NCI-H526 (cell line): ENCODE data around the gene SLC35D1.

Experiments used
- DNase-seq, 2 experiments: peaks; one replicate each; lab custom pipeline; 2025; lab: John Stamatoyannopoulos, UW

Gene SLC35D1

DNA sequence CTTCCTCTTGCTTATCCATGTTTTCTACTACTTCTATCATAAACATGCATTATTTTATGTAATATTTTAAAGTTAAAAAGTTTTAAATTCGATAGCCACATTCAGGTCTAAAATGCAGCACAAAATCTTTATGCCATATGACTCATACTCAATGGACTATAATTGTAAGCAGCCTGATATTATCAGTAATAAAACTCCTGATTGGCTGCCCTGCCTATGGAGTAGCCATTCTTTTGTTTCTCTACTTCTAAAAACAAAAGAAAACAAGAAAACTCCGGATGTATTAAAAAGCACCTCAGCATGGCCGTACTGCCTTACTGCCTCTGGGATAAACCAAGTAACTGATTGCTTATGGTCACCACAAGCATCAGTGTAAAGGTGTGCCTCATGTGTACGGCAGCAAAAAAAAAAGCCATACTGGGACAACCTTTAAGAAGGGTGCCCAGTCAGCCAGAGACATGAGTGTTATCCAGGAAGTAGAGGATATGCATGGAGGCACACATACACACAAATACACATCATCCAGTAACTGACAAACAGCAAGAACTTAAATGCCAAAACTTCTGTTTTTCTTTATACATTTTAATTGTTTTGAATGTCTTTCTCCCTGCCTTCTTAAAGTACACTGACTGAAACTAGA is 9.2 kb downstream of the SLC35D1 start:
- DNase-seq, result no peak

DNA sequence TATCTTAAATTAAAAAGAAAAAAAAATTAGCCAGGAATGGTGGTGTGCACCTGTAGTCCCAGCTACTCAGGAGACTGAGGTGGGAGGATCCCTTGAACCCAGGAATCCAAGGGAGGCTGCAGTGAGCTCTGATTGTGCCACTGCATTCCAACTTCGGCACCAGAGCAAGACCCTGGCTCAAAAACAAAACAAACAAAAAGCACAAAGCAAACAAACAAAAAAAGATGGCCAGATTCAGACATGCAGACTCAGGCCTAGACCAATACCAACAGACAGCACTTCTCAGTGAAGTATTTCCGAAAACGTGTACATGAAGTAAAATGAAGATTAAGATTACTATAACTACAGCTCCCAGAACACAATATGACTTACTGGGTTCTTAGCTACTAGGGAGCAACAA is 10.6 kb downstream of the SLC35D1 start:
- DNase-seq, result no peak

DNA sequence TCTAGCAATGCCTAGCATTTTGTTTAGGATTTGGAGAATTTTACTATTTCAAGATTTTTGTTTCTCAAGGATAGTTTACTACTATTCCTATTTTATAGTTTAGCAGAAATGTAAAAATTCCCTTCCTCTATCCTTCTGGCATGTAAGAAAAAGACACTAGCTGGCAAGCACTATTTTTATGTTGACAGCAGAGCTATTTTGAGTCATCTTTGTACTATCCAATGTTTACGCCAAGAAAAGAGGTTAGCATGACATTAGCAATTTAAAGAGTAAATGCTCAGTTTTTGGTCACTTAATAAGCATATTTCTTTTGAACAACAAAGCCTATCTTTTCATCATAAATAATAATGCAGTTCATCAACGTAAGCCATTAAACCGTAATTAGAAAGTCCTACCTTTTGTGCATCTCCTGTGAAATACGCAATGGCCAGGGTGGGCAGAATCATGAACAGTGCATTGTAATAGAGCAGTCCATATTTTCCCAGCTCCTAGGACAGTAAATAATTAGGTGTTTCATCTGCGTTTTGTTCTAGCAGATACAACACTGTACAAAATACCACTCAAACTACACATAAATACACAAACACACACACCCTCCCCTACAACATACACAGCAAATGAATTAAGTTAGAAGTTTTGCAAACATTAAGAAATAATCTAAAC is 12.0 kb downstream of the SLC35D1 start:
- no peak for DNase-seq

DNA sequence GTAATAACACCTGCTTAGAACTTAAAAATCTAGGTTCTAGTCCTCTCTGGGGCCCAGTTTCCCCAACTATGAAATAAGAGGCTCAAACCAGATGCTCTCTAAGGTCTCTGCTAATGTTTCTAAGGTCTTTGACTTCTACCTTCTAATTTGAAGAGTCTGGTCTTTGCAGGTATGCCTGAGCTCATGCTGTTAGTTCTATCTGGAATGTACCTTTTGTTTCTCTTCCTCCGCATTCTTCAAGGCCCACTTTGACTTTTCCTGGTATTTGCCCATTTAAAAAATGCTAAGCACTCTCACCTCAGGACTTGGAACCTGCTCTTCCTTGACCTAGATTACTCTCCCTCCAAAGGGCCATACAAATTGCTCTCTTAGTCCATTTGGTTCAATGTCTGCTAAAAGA is 13.5 kb downstream of the SLC35D1 start:
- no peak for DNase-seq

DNA sequence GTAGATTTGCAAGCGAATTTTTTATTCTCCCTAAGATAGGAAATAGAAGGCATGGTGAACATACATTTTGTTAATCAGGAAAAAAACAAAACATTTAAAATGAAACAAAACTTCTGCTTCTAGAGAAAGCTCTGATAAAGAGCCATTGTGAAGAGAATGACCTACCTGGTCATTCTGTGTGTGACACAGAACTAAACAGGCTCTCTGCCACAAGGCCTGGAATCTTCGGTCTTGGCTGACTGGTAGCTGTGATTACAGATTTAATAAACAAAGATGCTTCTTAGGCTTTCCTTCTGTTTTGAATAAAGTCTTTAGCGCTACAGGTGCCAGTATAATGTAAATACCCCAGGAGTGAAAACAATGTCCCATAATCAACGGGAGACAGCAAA is 22.1 kb downstream of the SLC35D1 start:
- no peak for DNase-seq

DNA sequence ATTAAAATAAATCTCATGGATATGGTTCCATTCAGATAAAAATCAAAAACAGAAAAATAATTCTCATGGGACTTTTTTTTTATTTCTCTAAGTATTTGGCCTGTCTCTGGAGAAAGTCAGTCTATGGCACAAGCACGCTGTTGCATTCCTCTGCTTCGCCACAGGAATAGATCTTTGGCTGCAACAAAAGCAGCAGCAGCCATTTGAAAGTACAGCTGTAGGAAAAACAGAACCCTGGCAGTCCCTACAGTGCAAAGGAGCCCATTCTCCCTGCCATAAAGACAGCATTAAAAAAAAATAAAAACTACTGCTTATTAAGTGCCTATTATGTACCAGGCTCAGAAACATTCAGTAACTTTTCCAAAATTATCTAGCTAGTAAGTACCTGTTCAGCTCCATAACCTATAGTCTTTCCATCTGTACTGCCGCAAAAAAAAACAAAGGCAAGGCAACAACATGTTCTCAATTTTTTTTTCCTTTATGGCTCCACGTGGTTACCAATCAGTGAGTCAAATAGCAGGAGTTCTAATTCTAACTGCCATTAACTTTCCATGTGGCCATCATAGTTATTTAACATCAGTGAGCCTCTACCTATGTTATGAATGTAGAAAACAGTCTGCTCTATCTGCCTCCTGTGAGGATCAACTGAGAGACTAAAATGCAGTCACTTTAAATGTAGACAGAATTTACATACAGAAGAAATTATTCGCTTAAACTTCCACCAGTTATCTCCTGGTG is 22.7 kb downstream of the SLC35D1 start:
- no peak for DNase-seq

DNA sequence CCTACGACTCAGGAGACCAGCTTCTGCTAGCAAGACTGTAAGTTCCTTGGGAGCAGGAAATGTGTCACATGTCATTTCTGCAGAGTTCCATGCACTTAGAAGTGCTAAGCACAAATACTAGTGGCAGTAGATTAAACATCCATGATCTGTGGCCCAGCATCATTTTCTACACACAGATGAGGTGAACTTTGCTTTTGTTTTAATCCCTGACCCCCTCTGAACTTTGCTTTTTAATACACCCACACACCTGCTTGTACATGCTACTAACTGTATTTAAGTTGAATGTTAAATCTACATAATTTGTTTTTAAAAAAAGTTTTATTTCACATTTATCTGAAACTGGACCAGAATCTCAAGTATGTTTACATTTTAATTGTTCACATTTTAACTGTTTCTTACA is 24.5 kb downstream of the SLC35D1 start:
- DNase-seq, result no peak

DNA sequence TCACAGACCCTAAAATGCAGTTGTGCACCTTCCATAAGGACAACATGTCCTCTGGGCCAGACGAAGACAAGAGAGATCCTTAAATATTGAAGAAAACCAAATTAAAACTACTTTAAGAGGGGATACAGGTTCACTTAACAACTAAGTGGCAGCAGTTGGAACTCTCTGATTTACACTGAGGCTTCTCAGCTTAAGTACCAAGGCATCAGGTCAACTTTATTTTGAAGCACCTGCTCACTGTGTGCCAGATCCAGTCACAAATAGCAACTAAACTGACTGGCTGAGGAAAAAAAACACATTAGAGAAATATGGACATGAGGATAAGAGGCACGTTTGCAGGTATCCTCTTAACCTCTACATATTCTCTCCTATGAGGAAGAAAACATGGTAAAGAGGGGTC is 33.2 kb downstream of the SLC35D1 start:
- no peak for DNase-seq

DNA sequence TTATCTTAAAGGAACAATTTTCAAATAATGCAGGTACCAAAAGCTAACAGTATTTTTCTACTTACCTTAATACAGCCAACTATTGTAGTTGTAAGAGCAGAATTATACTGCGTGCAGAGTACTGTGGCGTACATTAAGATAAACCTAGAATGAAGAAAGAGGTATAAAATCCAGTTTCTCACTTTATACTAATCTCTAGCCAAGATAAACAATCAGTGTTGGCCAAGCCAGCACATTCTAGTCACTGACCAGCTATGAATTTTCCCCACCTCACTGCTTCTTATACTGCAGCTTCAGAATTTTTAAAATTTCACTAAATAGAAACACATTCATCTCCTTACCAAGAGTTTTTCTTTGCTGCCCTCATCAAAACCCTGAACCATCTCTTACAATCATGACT is 33.6 kb downstream of the SLC35D1 start:
- no peak for DNase-seq

DNA sequence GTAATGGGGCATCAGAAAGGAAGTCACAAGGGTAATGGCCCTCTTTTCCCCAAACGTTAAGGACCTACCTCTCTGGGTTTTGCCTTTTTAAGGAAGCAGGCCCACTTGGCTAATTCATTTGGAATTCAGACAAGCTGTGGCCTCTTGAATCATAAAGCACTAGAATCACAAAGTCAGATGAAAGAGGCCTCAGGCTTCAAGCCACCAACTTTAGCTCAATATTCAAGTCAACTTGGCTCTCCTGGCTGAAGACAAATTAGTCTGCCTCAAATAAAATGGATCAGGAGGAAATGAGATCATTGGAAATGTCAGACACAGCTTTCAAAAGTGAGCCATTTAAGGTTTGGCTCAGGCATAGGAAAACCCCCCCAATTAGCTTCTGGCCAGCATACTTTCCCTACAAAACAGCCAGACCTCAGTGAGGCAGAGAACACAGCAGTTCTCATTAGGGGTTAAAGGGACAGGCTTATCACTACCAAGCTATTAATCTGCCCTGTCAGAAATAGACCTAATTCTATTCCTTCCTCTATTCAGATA is 34.3 kb downstream of the SLC35D1 start:
- DNase-seq, result no peak

DNA sequence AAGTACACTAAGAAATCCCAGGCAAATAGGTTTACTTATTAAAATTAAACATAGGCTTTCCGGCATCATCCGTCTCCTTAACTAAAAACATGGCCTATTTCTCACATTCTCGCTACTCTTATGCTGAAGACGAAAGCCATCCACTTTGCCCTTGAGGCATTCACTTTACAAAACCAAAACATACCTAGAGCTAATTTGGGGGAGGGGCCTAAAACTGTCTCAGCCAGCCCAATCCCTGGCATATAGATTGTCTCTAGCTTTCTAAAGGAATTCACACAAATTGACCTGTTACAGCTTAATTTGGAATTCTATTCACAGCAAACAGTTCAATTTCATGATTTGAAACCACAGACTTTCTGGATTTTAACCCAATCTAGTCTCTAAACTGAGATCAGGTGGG is 34.8 kb downstream of the SLC35D1 start:
- DNase-seq, result no peak

DNA sequence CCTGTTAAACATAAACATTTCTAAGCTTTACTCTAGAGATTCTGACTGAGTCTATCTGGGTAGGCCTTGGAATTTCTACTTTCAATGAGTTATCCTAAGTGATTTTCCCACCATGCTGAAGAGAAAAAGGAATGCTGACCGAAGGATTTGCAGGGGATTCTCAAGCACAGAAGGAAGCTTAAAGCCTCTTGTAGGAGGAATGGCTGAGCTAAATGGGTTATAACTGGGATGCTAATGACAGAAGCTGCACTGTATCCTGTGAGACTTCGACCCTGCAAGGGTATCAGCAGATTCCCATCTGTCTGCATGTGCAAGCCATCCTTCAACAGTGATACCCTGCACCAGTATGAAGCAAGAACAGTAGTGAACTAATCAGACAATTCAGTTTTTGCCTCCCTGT is 35.4 kb downstream of the SLC35D1 start:
- no peak for DNase-seq

DNA sequence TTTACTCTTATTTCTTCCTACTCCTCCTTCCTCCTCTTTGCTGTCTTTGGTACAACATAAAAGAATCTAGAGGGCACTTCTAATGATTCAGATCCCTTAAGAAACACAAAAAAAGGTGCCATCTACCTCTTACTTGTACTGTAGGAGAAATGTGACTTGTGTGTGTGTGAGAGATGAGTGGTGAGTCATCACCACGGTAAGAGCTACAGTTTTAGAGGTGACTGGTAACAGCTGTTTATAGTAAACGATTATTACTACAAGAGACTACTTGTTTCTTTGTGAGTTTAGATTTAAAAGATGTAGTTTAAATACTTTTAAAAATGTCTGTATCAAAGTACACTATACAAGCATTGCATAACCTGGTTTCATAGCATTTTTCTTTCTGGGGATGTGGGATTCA is 40.4 kb downstream of the SLC35D1 start:
- no peak for DNase-seq

DNA sequence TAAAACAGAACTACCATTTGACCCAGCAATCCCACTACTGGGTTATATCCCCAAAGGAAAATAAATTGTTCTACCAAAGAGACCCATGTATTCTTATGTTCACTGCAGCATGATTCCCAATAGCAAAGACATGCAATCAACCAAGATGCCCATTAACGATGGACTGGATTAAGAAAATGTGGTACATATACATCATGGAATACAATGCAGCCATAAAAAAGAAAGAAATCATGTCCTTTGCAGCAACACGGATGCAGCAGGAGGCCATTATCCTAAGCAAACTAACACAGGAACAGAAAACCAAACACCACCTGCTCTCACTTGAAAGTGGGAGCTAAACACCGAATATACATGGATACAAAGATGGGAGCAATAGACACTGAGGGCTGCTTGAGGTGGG is 44.2 kb downstream of the SLC35D1 start:
- DNase-seq, result no peak

DNA sequence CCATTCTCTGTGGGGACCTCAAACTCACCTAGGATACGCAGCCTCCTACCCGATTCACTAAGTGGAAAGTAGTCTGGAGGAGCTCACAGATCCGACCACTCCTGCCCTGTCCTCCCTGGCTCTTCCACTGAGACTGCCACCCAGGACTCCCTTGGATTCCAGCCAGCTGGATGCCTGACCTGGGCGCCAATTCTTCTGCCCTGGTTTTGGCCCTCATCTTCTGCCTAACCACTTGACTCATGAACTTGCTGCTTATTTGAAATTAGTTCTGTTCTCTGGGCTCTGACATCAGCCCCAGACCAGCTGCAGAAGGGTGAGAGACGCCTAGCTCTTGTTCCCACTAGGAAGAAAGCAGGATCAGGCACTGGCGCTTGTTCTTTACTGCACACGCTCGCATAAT is 48.9 kb downstream of the SLC35D1 start:
- DNase-seq, result no peak

DNA sequence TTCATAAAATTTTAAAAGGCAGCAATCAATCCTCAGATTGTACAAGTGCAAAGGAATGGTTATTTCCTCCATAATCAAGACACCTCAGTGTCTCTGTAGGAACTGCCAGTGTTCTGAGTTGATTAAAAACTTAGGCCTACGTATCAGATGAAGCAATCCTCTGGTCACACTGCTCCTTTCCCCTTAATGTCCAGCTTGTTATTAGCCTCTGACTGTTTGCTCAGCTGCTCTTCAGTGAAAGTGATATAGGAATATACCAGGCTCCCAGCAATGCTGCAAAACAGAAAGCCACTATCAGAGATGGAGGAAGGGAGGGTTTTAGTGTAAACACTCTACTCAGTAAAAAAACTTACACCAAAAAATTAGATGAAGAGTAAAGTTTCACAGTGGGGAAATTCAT is 49.8 kb downstream of the SLC35D1 start:
- DNase-seq, result peak; percentile 44 to 63

DNA sequence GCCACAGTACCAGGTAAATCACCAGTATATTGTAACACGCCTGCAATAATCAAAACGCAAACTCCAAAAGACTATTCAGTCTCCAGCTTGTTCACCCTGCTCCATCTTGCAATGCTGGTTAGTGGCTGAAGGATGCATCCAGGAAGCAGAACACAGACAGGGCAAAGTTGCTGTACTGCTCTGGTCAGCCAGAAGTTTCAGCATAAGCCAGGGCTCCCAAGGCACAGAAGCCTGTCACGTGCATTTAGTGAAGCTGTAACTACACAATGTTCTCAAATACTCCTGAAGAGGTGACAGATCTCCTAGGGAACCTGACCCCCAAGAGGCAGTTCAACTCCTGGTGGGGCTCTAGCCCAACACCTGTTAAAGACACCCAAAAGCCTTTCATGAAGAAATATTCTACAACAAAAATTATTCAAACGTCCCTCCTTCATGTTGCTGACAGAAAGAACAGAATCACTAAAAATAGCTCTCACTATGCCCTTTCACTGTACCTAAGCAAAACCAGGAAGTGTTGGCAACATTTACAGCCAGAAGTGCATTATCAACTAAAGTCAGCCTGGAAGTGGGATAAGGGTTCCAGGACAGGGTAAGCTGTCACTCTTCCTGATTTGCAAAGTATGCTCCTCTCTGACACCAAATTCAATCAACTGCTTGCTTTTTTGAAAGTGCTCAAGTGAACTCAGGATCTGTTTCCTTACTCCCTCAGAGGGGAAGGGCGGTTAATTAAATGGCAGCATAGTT is 52.1 kb downstream of the SLC35D1 start:
- DNase-seq, result no peak

DNA sequence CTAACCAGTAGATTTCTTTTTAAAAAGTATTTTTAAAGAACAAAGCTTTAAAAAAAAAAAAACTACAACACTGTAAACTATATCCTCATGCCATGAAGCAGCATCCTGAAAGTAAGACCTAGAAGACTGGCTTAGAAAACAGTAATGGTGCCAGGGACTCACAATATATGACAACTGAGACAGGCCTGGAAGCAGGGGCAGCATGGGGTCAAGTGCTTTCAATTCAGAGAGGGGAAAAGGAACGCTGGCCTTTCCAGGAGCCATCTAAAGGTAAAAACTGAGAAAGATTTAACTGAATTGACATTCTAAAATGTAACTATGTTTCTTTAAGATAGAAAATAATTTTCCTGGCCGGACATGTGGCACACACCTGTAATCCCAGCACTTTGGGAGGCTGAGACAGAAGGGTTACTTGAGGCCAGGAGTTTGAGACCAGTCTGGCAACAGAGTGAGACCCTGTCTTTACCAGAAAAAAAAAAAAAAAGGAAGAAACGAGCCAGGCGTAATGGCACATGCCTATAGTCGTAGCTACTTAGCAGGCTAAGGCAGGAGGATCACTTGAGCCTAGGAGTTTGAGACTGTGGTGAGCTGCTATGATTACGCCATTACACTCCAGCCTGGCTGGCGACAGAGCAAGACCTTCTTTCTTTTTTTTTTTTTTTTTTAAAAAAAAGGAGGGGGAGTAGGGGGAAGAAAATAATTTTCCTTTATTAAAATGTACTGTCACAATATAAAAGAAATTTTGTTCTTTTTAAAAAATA is 54.1 kb downstream of the SLC35D1 start:
- no peak for DNase-seq

DNA sequence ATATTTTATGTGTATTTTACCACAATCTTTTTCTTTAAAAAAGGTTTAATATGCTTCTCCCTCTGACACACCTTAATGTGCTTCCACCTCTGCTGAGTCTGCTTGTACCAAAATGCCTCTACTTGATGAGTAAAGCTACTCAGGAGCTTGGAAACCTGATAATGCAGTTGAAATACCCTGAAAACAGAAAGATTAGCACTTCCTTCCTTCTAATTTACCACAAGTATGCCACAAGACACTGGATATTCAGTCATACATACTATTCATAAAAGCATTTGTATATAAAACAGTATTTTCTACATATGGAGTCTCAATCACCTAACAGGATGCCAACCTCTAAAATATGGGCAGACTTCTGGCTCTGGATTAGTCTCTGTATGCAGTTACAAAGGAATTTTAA is 55.0 kb downstream of the SLC35D1 start:
- no peak for DNase-seq

DNA sequence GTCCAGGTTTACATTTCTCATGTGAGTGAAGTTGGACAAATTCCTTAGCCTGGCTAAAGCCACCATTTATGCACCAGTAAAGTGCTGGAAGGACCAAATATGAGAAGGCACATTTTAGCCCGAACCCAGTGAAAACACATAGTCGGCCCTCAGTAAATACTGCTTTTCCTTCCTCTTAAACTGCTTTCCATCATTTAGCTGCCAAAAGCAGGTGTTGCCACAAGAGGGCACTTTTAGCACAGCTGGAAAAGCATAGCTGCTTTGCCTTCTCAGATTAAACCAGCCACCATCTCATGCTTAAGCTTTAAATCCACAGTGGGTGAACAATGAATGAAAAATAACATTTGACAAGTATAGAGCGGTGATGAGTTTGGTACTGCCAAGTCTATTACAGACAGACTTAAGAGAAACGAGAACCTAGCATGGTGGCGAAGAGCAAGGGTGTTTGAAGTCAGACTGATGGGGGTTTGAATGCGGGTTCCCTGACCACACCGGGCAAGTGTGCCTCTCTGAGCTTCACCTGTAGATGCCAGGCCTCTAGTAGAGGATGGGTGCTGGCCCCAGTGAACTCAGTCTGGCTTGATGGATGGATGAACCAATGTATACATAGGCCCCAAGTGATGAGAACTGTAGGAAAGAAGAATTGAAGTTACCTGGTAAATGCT is 57.8 kb downstream of the SLC35D1 start:
- peak; percentile 43 to 86 for DNase-seq

DNA sequence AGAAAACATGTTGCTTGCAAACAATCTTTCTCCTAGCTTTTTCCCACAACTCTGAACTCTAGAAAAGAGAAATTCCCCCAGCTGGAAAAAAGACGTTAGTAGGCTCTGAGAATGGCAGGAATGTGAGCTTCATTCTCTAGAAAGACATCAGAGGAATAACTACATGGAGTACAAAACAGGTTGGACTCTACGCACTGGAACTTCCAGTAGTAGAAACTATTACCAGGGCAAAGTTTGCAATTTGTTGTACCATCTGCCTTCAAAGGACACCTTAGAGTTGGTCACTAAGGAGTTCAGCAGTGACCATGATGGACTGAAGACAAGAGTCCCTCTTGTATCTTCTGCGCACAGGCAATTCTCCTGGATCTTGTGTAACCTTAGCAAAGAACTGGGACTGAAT is 60.9 kb downstream of the SLC35D1 start:
- DNase-seq, result no peak
